NOMO-1 treated with DMSO at 0.1 percent for 48 hours (cell line): ENCODE results near the gene TM2D3.
A peak's percentile ranks its signal among the peaks of the same experiment; 100 is the strongest.

Experiments used
- DNase-seq: peaks from one replicate; lab custom pipeline; 2025; ENCODE audit not compliant: unreplicated experiment; lab: John Stamatoyannopoulos, UW

The TM2D3 gene

DNA sequence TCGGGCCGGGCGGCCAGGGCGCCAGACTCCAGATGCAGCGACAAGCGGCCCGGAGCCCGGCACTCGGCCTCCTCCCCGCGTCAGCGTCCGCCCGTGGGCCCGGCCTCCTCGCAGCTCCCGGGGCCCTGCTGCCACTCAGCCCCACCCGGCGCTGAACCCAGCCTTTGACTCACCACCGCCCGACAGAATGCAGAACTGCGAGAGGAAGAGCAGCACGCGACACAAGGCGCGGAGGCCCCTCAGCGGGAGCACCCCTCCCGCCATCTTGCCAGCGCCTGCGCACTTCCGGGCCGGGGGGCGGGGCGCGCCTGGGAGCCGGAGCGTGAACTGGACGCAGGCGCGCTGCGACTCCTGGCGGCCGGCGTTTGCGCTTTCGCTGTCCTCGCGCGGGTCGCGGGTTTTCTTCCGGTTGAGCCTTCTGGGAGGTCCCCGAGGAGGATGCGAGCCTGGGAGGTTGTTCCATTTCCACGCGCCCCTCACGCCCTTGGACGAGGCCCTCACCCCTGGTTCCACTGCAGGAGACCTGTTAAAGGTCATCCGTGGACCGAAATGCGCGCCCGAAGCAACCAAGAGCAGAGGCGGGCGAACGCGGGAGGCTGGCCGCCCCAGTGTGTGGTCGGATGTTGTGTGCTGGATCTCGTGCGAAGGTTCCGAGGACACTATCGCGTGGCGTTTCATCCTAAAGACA, at the start of gene TM2D3:
Gene TM2D3 (minus strand): TSS at position 284 of the 688 bp plus-strand sequence. CDS start 20 bp downstream, at position 264.
- peak; percentile 93 for DNase-seq

DNA sequence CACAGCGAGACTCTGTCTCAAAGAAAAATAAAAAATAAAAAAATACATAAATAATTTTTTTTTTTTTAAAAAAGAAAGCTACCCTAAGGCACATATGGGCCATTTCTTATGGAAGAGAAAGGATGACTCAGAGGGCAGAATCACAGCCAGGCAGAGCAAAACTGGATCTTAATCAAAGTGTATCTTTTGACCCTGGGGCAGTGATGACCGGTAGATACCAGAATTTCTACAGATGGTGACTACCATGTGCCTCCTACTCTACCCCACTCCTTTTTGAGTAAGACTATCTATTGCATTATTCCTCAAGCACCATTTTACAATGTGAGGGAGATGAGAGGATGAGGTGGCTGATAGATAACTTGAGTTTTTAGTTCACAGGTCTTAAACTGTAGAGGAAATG, 46.1 kb upstream of the TM2D3 start:
- DNase-seq, result no peak

- no peak for DNase-seq
Observed at GRCh38 chr15:101697488-101697887, 45.3 kb upstream of the TM2D3 start.

DNA sequence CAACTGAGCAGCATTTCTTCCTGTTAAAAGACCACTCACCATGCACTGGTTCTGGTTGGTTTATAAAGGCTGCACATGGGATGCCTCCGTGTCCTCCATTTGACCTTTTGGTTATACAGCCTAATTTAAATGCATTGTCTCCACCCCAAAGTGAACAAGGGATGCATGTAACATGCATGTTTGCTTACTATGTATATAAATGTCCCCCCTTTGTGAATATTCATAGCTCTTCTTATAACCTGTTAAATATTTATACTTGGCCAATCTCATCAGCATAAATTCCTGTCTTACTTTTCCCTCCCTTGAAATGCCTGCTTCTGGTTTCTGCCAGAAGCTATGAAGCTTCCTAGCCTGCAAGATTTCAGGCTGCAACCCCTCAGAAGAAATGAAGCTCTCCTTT, 44.6 kb upstream of the TM2D3 start:
- DNase-seq, result no peak

GRCh38 chr15:101694261-101694660, 42.1 kb upstream of the TM2D3 start:
- no peak for DNase-seq

GRCh38 chr15:101692801-101693598, 40.8 kb upstream of the TM2D3 start:
- no peak for DNase-seq

GRCh38 chr15:101689901-101690300, 37.7 kb upstream of the TM2D3 start:
- DNase-seq, result no peak

- DNase-seq, result no peak
Observed at GRCh38 chr15:101686718-101687117, 34.5 kb upstream of the TM2D3 start.

GRCh38 chr15:101684877-101685276, 32.7 kb upstream of the TM2D3 start:
- DNase-seq, result no peak

GRCh38 chr15:101684384-101684783, 32.2 kb upstream of the TM2D3 start:
- no peak for DNase-seq

DNA sequence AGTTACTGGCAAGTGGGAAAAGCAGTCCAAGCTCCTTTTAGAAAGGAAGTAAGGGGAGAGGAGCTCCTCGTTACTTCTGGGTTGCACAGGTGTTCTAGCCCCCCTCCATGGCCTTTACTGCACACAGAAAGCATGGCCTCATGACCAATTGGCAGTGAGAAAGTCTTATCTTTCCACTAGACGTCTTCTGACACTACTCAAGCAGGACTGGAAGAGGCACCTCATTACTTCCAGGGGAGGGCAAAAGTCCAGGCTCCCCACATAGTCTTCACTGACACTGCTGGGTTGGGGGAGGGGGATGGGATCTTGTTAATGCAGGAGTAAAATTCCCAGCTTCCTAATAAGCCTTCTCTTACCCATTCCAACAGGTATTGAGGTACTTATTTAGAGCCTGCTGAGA, 27.6 kb upstream of the TM2D3 start:
- no peak for DNase-seq

GRCh38 chr15:101676921-101677329, 24.7 kb upstream of the TM2D3 start:
- DNase-seq, result no peak

DNA sequence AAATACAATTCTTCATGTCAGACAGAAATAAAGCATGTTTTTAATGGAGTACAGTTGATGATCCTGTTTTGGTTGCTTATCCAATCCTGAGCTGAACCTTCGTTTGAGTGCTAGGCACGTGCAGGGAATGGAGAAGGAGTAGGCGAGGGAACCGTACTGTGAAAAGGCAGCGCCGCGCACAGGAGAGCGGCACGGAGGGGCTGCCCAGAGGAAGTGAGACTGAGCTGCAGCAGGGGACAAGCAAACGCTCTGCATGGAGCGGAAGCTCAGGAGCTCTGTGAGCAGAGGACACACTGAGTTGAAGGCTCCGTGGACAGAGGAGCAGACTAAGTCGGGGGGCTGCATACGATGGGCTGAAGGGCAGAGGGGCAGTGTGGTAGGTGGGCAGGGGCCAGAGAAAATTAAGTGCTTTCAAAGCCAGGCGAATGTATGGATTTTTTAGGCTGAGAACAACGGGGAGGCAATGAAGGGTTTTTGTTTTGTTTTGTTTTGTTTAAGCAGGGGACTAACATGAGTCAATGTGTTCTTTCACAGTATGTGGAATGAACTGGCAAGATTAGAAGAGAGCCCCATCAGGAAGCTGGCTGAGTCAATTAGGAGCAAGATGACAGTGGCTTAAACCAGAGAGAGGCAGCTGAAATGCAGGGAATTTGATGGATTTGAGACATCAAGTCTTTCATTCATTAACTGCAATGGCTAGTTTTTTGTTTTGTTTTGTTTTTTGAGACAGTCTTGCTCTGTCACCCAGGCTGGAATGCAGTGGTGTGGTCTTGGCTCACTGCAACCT, 23.8 kb upstream of the TM2D3 start:
- peak; percentile 66 for DNase-seq

DNA sequence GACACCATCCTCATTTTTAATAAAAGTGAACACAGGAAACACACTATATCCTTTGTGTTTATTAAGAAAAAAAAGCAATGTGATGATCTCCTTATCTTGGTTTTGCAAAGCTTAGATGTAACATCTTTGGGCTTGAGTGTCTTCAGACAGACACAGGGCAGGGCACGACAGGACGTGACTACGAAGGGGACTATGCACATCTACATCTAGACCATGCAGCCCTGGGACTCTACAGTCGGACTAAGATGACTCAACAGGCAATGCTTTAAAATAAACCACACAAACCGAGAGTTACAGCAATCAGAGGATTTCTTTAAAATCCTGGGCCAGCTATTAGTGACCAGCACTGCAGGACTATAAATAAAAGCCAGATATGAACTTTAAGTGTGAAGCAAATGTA, 22.8 kb upstream of the TM2D3 start:
- no peak for DNase-seq

- DNase-seq, result no peak
Observed at GRCh38 chr15:101672298-101672697, 20.1 kb upstream of the TM2D3 start.

GRCh38 chr15:101669744-101670143, 17.6 kb upstream of the TM2D3 start:
- no peak for DNase-seq

DNA sequence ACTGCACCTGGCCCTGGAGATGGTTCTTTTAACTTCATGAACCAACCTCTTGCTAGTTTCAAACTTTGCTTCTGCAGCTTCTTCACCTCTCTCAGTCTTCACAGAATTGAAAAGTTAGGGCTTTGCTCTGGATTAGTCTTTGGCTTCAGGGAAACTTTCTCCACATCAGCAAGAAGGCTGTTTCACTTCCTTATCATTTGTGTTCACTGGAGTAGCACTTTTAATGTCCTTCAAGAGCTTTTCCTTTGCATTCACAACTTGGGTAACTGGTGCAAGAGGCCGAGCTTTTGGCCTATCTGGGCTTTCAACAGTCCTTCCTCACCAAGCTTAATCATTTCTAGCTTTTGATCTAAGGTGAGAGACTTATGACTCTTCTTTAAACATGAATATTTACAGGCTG, 15.7 kb upstream of the TM2D3 start:
- DNase-seq, result peak; percentile 35

DNA sequence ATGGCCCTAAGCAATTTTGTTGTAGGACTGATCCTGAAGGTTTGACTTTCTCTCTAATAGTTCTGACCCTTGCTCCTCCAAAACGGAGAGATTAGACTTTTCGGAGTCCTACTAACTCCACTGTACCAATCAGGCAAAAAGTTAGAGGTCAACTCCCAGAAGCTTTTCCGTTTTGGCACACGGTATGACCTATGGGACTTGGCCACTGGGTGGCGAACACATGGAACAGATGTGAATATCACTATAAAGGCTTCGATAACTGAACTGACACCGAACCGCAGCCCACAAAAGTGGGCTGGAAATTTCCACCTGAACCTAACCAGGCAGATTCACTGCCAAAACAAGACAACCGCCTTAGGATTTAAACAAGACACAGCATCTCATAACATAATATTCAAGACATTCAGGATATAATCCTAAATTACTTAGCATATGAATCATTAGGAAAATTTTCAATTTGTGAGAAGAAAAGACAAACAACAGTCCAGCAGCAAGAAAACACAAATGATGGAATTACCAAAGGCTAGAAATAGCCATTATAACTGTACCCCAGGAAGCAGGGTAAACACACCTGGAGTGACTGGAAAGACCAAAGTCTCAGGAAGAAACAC, 12.2 kb upstream of the TM2D3 start:
- no peak for DNase-seq

GRCh38 chr15:101662203-101662602, 10.0 kb upstream of the TM2D3 start:
- no peak for DNase-seq

DNA sequence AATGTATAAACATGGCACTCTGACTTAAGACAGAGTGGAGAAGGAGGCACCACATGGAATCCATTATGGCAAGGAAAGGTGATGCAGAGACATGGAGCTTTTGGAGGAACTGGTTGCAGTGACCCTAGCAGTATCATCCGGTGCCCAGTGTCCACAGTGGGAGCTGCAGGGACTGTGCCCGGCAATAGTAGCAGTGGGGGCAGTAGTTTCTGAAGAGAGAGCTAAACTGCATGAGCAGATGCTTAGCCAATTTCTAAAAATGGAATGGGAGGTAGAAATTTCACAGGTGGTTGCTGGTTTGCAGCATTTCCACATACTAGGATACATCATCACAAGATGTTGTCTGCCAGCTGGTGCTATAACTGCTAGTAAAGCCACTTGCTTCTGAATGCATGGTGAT, 7.8 kb upstream of the TM2D3 start:
- no peak for DNase-seq
